HG03565 (cell line): ENCODE data around the gene SAG.

Experiments
- ATAC-seq: cut with Tn5 transposase; IDR thresholded peaks from one replicate; pipeline ENCODE4 v1.9.1; 2021; ENCODE audit warnings: mild to moderate bottlenecking, moderate library complexity; ENCODE audit not compliant: unreplicated experiment

The SAG gene

GRCh38 chr2:233287871-233288270, 19.7 kb upstream of the SAG start:
- ATAC-seq, result no peak

GRCh38 chr2:233288663-233289062, 19.0 kb upstream of the SAG start:
- no peak for ATAC-seq

- no peak for ATAC-seq
Observed at GRCh38 chr2:233289648-233290047, 18.0 kb upstream of the SAG start.

- ATAC-seq, result no peak
Observed at GRCh38 chr2:233290051-233290845, 17.4 kb upstream of the SAG start.

- no peak for ATAC-seq
Observed at GRCh38 chr2:233295891-233296290, 11.7 kb upstream of the SAG start.

- ATAC-seq, result no peak
Observed at GRCh38 chr2:233297076-233297475, 10.5 kb upstream of the SAG start.

- ATAC-seq, result no peak
Observed at GRCh38 chr2:233300401-233300800, 7.2 kb upstream of the SAG start.

- no peak for ATAC-seq
Observed at GRCh38 chr2:233301248-233301647, 6.4 kb upstream of the SAG start.

- no peak for ATAC-seq
Observed at GRCh38 chr2:233301811-233302210, 5.8 kb upstream of the SAG start.

GRCh38 chr2:233303252-233303651, 4.4 kb upstream of the SAG start:
- ATAC-seq, result no peak

GRCh38 chr2:233311241-233311926, 3.8 kb downstream of the SAG start:
- ATAC-seq, result no peak

- ATAC-seq, result no peak
Observed at GRCh38 chr2:233312874-233313273, 5.3 kb downstream of the SAG start.

- no peak for ATAC-seq
Observed at GRCh38 chr2:233314180-233314925, 6.7 kb downstream of the SAG start.

GRCh38 chr2:233317196-233317943, 9.8 kb downstream of the SAG start:
- ATAC-seq, result no peak

GRCh38 chr2:233319256-233319655, 11.6 kb downstream of the SAG start:
- ATAC-seq, result no peak

GRCh38 chr2:233320470-233320869, 12.9 kb downstream of the SAG start:
- ATAC-seq, result no peak

- ATAC-seq, result no peak
Observed at GRCh38 chr2:233321166-233321565, 13.6 kb downstream of the SAG start.

- ATAC-seq, result no peak
Observed at GRCh38 chr2:233323851-233324250, 16.2 kb downstream of the SAG start.

- ATAC-seq, result no peak
Observed at GRCh38 chr2:233325256-233325655, 17.6 kb downstream of the SAG start.

GRCh38 chr2:233325814-233326213, 18.2 kb downstream of the SAG start:
- no peak for ATAC-seq

- no peak for ATAC-seq
Observed at GRCh38 chr2:233326500-233326899, 18.9 kb downstream of the SAG start.
